Natural killer cell (primary cell): ENCODE measurements around the gene SLC37A4. TPM values are rescaled to one million over a fixed set of nuclear protein-coding genes. Genes with fewer than 3 reads are reported as not detected.
"Not testable (repeated sequence)": the region's sequence is repeated elsewhere in the genome, so short reads cannot be mapped to it uniquely, and the experiment has no call there.

Experiments
- ATAC-seq, 3 donors: fragments of 150-1000 bp in 2 of 3; fragments of 200-7000 bp in 1 of 3; cut with Tn5 transposase; 1 replicate in 1 of 3; 2 replicates in 2 of 3; pipeline ENCODE4 v1.10.0; 2021; ENCODE audit warnings: mild to moderate bottlenecking in 2 of 3, moderate library complexity in 2 of 3
- DNase-seq, 2 donors: peaks; one replicate each; pipeline versions ENCODE4 v3.0.0 to v3.0.0-alpha.2; 2013 to 2021; ENCODE audit warnings: mixed read lengths in 1 of 2
- H3K27ac ChIP-seq: one replicate; pipeline ENCODE4 v1.5.1; 2013; ENCODE audit warnings: mild to moderate bottlenecking, low read length
- H3K27me3 ChIP-seq: one replicate; pipeline ENCODE4 v1.6.1; 2013; ENCODE audit warnings: low read length; ENCODE audit not compliant: control insufficient read depth, insufficient read depth
- H3K36me3 ChIP-seq: one replicate; pipeline ENCODE4 v1.6.1; 2013; ENCODE audit warnings: low read length; ENCODE audit not compliant: control insufficient read depth, insufficient read depth
- H3K4me1 ChIP-seq: one replicate; pipeline ENCODE4 v1.6.1; 2013; ENCODE audit warnings: low read length; ENCODE audit not compliant: control insufficient read depth, insufficient read depth
- H3K4me3 ChIP-seq: one replicate; pipeline ENCODE4 v1.5.1; 2013; ENCODE audit warnings: low read length
- H3K9me3 ChIP-seq: one replicate; pipeline ENCODE4 v1.6.1; 2013; ENCODE audit warnings: low read length; ENCODE audit not compliant: control insufficient read depth, insufficient read depth
- H3K27ac Mint-ChIP-seq, 2 donors: one replicate each; pipeline ENCODE4 v1.8.0; 2022; ENCODE audit warnings: mild to moderate bottlenecking in 2 of 2, mixed read lengths in 2 of 2, moderate library complexity in 1 of 2
- H3K27me3 Mint-ChIP-seq, 2 donors: one replicate each; pipeline ENCODE4 v1.8.0; 2022; ENCODE audit warnings: low read depth in 2 of 2, mixed read lengths in 2 of 2
- H3K36me3 Mint-ChIP-seq: one replicate; pipeline ENCODE4 v1.8.0; 2022; ENCODE audit warnings: mixed read lengths
- H3K4me1 Mint-ChIP-seq, 2 donors: one replicate each; pipeline ENCODE4 v1.8.0; 2022; ENCODE audit warnings: mixed read lengths in 2 of 2
- H3K4me3 Mint-ChIP-seq: one replicate; pipeline ENCODE4 v1.8.0; 2022; ENCODE audit warnings: mild to moderate bottlenecking, moderate library complexity, mixed read lengths
- H3K9me3 Mint-ChIP-seq, 2 donors: one replicate each; pipeline ENCODE4 v1.8.0; 2022; ENCODE audit warnings: mixed read lengths in 2 of 2
- WGBS: methylation state at CpG from one replicate; pipeline ENCODE4 v1.1.7; 2013; ENCODE audit warnings: missing lambda C conversion rate; ENCODE audit not compliant: insufficient coverage; 5-methylcytosine and 5-hydroxymethylcytosine counted together
- intact Hi-C: fragments of 100-400 bp; cut with micrococcal nuclease; formaldehyde crosslinking; loops from one replicate; pipeline ENCODE4 v1.14.2; 2022
- total RNA-seq, 4 donors: library from RNA; stranded (reverse); fragments of 120-200 nt in 1 of 4; gene quantifications; one replicate each; pipeline versions ENCODE4 v1.2.3 to v1.2.4, GENCODE V29; 2013 to 2022
- TF ChIP-seq, protein P1 (sequence below): fragments of 200-600 bp; IDR thresholded peaks from one replicate; pipeline ENCODE4 v1.8.0; 2022; ENCODE audit warnings: antibody characterized with exemption

Gene SLC37A4
- total RNA-seq, 3 donors from 2014 or later (not counting 1 experiment from before 2014, with no cell fraction given): 4.6 to 7.7 (median 6.5) TPM

DNA sequence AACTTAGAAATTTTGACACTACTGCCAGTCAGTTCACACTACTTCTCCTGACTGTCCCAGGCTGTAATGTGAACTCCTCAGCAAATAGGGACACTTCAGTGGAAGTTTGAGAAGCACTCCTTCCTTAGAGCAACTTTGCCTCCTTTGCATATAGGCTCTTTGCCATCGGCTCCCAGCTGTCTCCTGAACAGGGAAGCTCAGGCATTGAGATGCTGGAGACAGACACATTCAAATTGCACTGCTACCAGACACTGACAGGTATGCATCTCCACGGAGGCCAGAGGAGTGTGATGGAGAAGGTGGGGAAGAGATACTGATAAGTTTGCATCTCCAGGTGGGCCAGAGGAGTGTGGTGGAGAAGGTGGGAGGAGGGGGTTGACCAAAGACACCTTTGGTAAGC, 10.7 kb downstream of the SLC37A4 start:
- no peaks in the 10 kb centered on the region for H3K9me3 ChIP-seq
- H3K4me1 ChIP-seq: peaks cover 33% of the 10 kb centered on the region
- WGBS: 83% methylated on average over 2 of the region's 2 CpGs
- peak overlapping the region; percentile 99 for H3K27ac Mint-ChIP-seq
- no peaks in the 10 kb centered on the region for H3K27me3 ChIP-seq
- DNase-seq (no peak), ATAC-seq (no peak)
- peaks cover 58% of the 10 kb centered on the region for H3K36me3 ChIP-seq
- intact Hi-C loops: loop anchor here (2.0 to 5.0 kb wide), 4 partner anchors 37 to 187 kb away; partner anchors contain the start of genes CBL, DPAGT1, HYOU1 and VPS11
- TF ChIP-seq, protein P1, sequence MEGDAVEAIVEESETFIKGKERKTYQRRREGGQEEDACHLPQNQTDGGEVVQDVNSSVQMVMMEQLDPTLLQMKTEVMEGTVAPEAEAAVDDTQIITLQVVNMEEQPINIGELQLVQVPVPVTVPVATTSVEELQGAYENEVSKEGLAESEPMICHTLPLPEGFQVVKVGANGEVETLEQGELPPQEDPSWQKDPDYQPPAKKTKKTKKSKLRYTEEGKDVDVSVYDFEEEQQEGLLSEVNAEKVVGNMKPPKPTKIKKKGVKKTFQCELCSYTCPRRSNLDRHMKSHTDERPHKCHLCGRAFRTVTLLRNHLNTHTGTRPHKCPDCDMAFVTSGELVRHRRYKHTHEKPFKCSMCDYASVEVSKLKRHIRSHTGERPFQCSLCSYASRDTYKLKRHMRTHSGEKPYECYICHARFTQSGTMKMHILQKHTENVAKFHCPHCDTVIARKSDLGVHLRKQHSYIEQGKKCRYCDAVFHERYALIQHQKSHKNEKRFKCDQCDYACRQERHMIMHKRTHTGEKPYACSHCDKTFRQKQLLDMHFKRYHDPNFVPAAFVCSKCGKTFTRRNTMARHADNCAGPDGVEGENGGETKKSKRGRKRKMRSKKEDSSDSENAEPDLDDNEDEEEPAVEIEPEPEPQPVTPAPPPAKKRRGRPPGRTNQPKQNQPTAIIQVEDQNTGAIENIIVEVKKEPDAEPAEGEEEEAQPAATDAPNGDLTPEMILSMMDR: no peak
- no peaks in the 10 kb centered on the region for H3K27me3 Mint-ChIP-seq
- no peak overlapping the region for H3K4me3 ChIP-seq
- H3K4me3 Mint-ChIP-seq: peak overlapping the region; percentile 99
- H3K9me3 Mint-ChIP-seq: no peaks in the 10 kb centered on the region
- H3K36me3 Mint-ChIP-seq: peaks cover 8% of the 10 kb centered on the region
- peak overlapping the region; percentile 94 for H3K27ac ChIP-seq
- peaks cover 23 to 27% of the 10 kb centered on the region in 2 donors for H3K4me1 Mint-ChIP-seq

DNA sequence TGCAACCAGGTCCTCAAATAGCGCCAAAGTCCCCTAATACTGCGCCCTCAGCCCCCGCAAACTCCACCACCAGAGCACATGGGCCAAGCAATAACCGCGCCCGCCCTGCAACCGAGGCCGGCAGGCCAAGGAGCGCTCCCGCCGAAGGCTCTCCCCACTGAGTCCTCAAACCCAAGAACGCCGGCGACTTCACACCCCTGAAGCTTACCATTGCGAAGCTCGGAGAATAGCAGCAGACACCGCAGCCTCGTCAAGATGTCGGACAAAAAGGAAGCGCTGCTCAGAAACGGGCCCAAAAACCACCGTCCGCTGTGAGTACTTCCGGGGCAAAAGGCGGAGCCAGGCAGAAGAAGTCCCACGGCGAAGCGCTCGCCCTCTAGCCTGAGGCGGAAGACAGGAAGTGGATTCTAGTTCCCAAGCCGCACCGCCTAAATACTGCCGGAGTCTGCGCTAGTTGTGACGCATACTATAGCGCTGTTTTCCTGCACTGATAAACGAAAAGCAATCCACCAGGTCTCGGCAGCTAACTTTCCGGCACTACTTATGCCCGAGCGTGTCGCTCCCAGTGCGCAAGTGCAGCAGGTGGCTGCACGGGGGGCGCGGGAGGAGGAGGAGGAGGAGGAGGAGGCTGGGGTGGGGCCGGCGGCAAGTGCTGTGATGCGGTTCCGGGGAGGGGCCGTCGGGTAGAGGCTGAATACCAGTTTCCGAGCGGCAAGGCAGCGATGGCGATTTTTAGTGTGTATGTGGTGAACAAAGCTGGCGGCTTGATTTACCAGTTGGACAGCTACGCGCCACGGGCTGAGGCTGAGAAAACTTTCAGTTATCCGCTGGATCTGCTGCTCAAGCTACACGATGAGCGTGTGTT, 12.4 kb downstream of the SLC37A4 start, which contains the start of the genes RPS25 and TRAPPC4:
Gene RPS25, minus strand, starts transcription at position 270 of the 865 bp plus-strand sequence. Its CDS starts 59 bp downstream, at position 211.
Gene TRAPPC4, plus strand, starts transcription at position 693 of the 865 bp plus-strand sequence. Its CDS starts 30 bp downstream, at position 723.
- WGBS: 0% methylated on average over 63 of the region's 63 CpGs
- peak; percentile 86 to 95 (median 86) for ATAC-seq
- H3K36me3 ChIP-seq: peaks cover 55% of the 10 kb centered on the region
- H3K27me3 Mint-ChIP-seq: no peaks in the 10 kb centered on the region
- peak; percentile 91 to 98 for DNase-seq
- intact Hi-C loops: loop anchor here (1.0 to 5.0 kb wide), 6 partner anchors 12 to 189 kb away; partner anchors contain the start of genes CBL, CENATAC, DPAGT1 and HYOU1
- H3K27ac ChIP-seq: peak within 1 kb of the TSS; percentile 94
- TF ChIP-seq, protein P1: no peak
- H3K27ac Mint-ChIP-seq: peak within 1 kb of the TSS; percentile 99
- H3K4me1 Mint-ChIP-seq: peaks cover 18 to 27% of the 10 kb centered on the region in 2 donors
- H3K4me3 ChIP-seq: peak within 1 kb of the TSS; percentile 93
- no peaks in the 10 kb centered on the region for H3K27me3 ChIP-seq
- peaks cover 33% of the 10 kb centered on the region for H3K4me1 ChIP-seq
- peak within 1 kb of the TSS; percentile 99 for H3K4me3 Mint-ChIP-seq
- H3K9me3 ChIP-seq: no peaks in the 10 kb centered on the region
- H3K9me3 Mint-ChIP-seq: no peaks in the 10 kb centered on the region
- peaks cover 2% of the 10 kb centered on the region for H3K36me3 Mint-ChIP-seq

DNA sequence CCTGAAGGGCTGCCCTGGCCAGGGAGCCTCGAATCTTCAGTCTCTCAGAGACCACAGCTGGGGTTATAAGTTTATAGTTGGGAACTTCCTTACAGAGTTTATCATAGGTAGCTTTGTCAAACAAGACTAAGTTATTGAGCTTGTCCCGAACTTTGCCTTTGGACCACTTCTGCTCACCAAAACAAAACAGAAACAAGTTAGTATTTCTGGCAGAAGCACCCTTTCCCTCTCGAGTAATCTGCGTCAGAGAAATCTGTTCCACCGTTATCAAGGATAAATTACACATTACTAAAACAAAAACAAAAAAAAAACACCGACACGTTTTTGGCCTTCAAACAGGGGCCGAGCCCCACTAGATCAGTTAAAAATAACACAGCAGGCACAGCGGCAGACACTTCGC, 13.3 kb downstream of the SLC37A4 start:
- Histone ChIP-seq H3K4me1 (peaks cover 33% of the 10 kb centered on the region), H3K36me3 (peaks cover 53% of the 10 kb centered on the region), H3K27ac (peak overlapping the region; percentile 94), H3K4me3 (peak overlapping the region; percentile 93)
- ATAC-seq, H3K27me3 Mint-ChIP-seq, H3K27me3 ChIP-seq, H3K9me3 ChIP-seq, H3K36me3 Mint-ChIP-seq, H3K9me3 Mint-ChIP-seq: not testable (repeated sequence)
- intact Hi-C loops: loop anchor here (5.0 kb wide), 3 partner anchors 40 to 190 kb away; partner anchors contain the start of genes CBL, DPAGT1 and HYOU1
- peak in 1 of 2 donors; percentile 40 for DNase-seq
- Mint-ChIP-seq H3K4me3 (peak overlapping the region; percentile 99), H3K4me1 (peaks cover 18 to 27% of the 10 kb centered on the region in 2 donors), H3K27ac (peak overlapping the region; percentile 99)
- 2% methylated on average over 9 of the region's 10 CpGs for WGBS
